Glutamatergic neuron (in vitro differentiated cells): ENCODE measurements around the gene MX1. TPM values are rescaled to one million over a fixed set of nuclear protein-coding genes. Genes with fewer than 3 reads are reported as not detected.

Experiments used
- DNase-seq: peaks from one replicate; pipeline ENCODE4 v3.0.0; 2022
- H3K27ac Mint-ChIP-seq: one replicate; pipeline ENCODE4 v1.8.0; 2020; ENCODE audit warnings: mild to moderate bottlenecking, mixed read lengths, inconsistent platforms; ENCODE audit not compliant: unreplicated experiment
- H3K27me3 Mint-ChIP-seq: one replicate; pipeline ENCODE4 v1.8.0; 2020; ENCODE audit warnings: mild to moderate bottlenecking, moderate library complexity, mixed read lengths, inconsistent platforms; ENCODE audit not compliant: unreplicated experiment
- H3K36me3 Mint-ChIP-seq: one replicate; pipeline ENCODE4 v1.8.0; 2020; ENCODE audit warnings: mild to moderate bottlenecking, mixed read lengths, inconsistent platforms; ENCODE audit not compliant: unreplicated experiment
- H3K4me1 Mint-ChIP-seq: one replicate; pipeline ENCODE4 v1.8.0; 2020; ENCODE audit warnings: mild to moderate bottlenecking, low read depth, mixed read lengths, inconsistent platforms; ENCODE audit not compliant: unreplicated experiment
- H3K4me3 Mint-ChIP-seq: one replicate; pipeline ENCODE4 v1.8.0; 2020; ENCODE audit warnings: mild to moderate bottlenecking, mixed read lengths, inconsistent platforms; ENCODE audit not compliant: unreplicated experiment
- H3K9me3 Mint-ChIP-seq: one replicate; pipeline ENCODE4 v1.8.0; 2020; ENCODE audit warnings: mild to moderate bottlenecking, moderate library complexity, mixed read lengths, inconsistent platforms; ENCODE audit not compliant: unreplicated experiment
- CTCF ChIP-seq: fragments of 200-600 bp; sonication (generic); IDR thresholded peaks from one replicate; pipeline ENCODE4 v1.5.0; 2021; ENCODE audit not compliant: partially characterized antibody, unreplicated experiment
- total RNA-seq: library from RNA; stranded (reverse); fragmentation: NEBNext Ultra II Directional; extraction: Animal tissue kit (Norgen Biotek cat#: 25700); gene quantifications from one replicate; pipeline ENCODE4 v1.2.1, GENCODE V29; 2021; ENCODE audit not compliant: unreplicated experiment

Gene MX1
- total RNA-seq, 1 donor from 2014 or later, result 1.5 TPM

- Mint-ChIP-seq H3K4me1 (no peaks in the 10 kb centered on the region), H3K27ac (no peak overlapping the region), H3K36me3 (peaks cover 14% of the 10 kb centered on the region), H3K9me3 (peaks cover 9% of the 10 kb centered on the region), H3K27me3 (peaks cover 3% of the 10 kb centered on the region), H3K4me3 (no peak overlapping the region)
- peak; percentile 75 for DNase-seq
- TF ChIP-seq CTCF, result peak; percentile 62
These were observed 34.8 kb downstream of the MX1 start for GRCh38 chr21:41460578-41461527.

- no peak for TF ChIP-seq CTCF
- no peak for DNase-seq
- Mint-ChIP-seq H3K36me3 (peaks cover 14% of the 10 kb centered on the region), H3K4me3 (no peak overlapping the region), H3K9me3 (peaks cover 19% of the 10 kb centered on the region), H3K4me1 (peaks cover 21% of the 10 kb centered on the region), H3K27ac (no peak overlapping the region), H3K27me3 (peaks cover 2% of the 10 kb centered on the region)
These were observed 39.2 kb downstream of the MX1 start for GRCh38 chr21:41465176-41465781.

GRCh38 chr21:41466024-41466820, 40.2 kb downstream of the MX1 start:
- Mint-ChIP-seq H3K4me3 (no peak overlapping the region), H3K9me3 (peaks cover 19% of the 10 kb centered on the region), H3K27ac (no peak overlapping the region), H3K36me3 (peaks cover 14% of the 10 kb centered on the region), H3K27me3 (peaks cover 4% of the 10 kb centered on the region), H3K4me1 (peaks cover 21% of the 10 kb centered on the region)
- TF ChIP-seq CTCF, result no peak
- DNase-seq, result no peak

- no peak for DNase-seq
- Mint-ChIP-seq H3K9me3 (peaks cover 10% of the 10 kb centered on the region), H3K4me3 (no peak overlapping the region), H3K4me1 (peaks cover 21% of the 10 kb centered on the region), H3K36me3 (no peaks in the 10 kb centered on the region), H3K27me3 (peaks cover 4% of the 10 kb centered on the region), H3K27ac (no peak overlapping the region)
- TF ChIP-seq CTCF, result no peak
These were observed 44.0 kb downstream of the MX1 start for GRCh38 chr21:41470054-41470453.
